Measurements from ENCODE around the gene TRIOBP.

- TF ChIP-seq, protein P1, sequence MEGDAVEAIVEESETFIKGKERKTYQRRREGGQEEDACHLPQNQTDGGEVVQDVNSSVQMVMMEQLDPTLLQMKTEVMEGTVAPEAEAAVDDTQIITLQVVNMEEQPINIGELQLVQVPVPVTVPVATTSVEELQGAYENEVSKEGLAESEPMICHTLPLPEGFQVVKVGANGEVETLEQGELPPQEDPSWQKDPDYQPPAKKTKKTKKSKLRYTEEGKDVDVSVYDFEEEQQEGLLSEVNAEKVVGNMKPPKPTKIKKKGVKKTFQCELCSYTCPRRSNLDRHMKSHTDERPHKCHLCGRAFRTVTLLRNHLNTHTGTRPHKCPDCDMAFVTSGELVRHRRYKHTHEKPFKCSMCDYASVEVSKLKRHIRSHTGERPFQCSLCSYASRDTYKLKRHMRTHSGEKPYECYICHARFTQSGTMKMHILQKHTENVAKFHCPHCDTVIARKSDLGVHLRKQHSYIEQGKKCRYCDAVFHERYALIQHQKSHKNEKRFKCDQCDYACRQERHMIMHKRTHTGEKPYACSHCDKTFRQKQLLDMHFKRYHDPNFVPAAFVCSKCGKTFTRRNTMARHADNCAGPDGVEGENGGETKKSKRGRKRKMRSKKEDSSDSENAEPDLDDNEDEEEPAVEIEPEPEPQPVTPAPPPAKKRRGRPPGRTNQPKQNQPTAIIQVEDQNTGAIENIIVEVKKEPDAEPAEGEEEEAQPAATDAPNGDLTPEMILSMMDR (conservative IDR thresholded peaks at IDR 0.05 in 1 of 2, IDR thresholded peaks at IDR 0.05 in 1 of 2; ENCODE audit: low read depth in 1 of 2, low read length in 2 of 2) = no peak
- TF ChIP-seq EZH2 (IDR thresholded peaks at IDR 0.05; ENCODE audit: low read length, missing control alignments) = no peak
These were observed 18.9 kb downstream of the TRIOBP start for GRCh38 chr22:37715760-37716159.
